ENCODE data around the gene HS3ST2.
"Not testable (repeated sequence)": the region's sequence is repeated elsewhere in the genome, so short reads cannot be mapped to it uniquely, and the experiment has no call there.

HS3ST2 gene

DNA sequence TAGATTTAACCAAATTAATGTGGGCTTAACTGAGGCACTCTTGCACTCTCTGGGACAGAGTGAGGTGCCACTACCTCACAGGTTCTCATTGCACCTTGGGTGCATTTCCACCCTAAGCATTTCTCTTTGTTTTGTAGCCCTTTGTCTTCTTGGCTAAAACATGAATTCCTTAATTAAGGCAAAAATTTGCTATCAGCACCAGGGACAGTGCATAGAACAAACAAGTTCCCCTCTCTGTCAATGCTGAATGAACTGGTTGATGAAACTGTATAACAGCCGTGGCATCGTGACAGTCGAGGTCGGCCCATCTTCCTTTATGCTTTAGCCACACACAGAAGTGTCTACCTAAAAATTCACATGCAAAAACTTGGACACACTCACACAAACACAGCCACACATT lies 74.8 kb downstream of the HS3ST2 start:
- TF ChIP-seq, protein P1, sequence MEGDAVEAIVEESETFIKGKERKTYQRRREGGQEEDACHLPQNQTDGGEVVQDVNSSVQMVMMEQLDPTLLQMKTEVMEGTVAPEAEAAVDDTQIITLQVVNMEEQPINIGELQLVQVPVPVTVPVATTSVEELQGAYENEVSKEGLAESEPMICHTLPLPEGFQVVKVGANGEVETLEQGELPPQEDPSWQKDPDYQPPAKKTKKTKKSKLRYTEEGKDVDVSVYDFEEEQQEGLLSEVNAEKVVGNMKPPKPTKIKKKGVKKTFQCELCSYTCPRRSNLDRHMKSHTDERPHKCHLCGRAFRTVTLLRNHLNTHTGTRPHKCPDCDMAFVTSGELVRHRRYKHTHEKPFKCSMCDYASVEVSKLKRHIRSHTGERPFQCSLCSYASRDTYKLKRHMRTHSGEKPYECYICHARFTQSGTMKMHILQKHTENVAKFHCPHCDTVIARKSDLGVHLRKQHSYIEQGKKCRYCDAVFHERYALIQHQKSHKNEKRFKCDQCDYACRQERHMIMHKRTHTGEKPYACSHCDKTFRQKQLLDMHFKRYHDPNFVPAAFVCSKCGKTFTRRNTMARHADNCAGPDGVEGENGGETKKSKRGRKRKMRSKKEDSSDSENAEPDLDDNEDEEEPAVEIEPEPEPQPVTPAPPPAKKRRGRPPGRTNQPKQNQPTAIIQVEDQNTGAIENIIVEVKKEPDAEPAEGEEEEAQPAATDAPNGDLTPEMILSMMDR (conservative IDR thresholded peaks at IDR 0.05; ENCODE audit: low read depth), result no peak
- H3K27ac ChIP-seq, result no peak overlapping the region
- POLR2A ChIA-PET (ENCODE audit: low non-redundant PET), result no interaction called here
- CTCF ChIA-PET, result no interaction called here
- DNase-seq (ENCODE audit: low spot score), result no peak

DNA sequence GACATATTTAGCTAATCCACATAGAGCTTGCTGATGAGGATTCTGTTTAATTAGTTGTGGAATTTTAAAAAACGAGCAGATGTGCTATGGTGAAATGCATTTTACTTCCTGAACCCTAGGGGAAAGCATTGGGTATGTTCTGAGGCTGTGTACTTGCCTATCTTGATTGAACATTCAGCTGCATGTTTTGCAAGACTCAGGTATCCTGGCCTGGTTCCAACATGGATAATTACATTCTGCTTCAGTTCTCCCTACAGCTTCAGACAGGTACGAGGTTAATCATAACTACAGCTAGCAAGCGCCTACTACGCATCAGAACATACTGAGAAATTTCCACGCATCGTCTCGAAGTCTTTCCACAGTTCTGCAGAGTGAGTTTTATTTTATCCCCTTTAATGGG lies 77.0 kb downstream of the HS3ST2 start:
- no peak for DNase-seq (ENCODE audit: low spot score)
- CTCF ChIA-PET, result no interaction called here
- POLR2A ChIA-PET (ENCODE audit: low non-redundant PET), result no interaction called here
- H3K27ac ChIP-seq, result no peak overlapping the region
- TF ChIP-seq, protein P1 (conservative IDR thresholded peaks at IDR 0.05; ENCODE audit: low read depth), result no peak

DNA sequence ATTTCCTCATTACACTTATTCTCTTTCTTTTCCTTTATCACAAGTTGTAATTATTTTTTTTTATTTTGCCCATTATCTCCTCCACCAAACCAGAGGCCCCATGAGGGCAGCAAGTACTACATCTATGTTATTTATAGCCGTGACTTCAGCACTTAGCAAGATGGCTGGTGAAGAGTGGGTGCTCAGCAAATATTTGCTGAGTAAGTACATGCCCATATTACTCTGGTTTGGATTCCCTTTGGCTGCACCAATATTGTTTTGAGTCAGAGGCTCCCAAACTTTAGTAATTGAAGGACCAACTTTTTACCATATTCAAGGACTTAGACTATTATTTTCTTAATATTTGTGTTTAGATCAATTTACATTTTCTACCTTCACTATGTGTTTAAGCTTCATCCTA lies 83.2 kb downstream of the HS3ST2 start:
- CTCF ChIA-PET, result interaction anchor here (0.6 to 1.5 kb wide), 3 partner anchors 17 to 80 kb away, joined by 3 read pairs; no protein-coding TSS in a partner anchor

DNA sequence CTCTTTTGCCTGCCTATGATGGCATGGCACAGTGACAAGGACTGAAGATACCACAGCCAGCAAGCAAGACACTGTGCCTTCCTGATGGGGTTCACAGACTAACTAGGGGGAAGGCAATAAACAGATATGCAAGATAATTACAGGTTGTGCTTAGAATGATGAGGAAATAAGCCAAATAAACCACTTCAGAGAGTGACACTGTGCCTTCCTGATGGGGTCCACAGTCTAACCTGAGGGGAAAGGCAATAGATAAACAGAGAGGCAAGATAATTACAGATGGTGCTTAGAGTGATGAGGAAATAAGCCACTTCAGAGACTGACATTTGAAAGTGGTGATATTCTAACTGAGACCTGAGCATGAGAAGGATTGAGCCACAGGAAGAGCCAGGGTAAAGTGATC lies 84.2 kb downstream of the HS3ST2 start:
- ChIA-PET CTCF (interaction anchor here (0.6 to 1.2 kb wide), 5 partner anchors 17 to 250 kb away, joined by 3 to 4 read pairs (median 3); no protein-coding TSS in a partner anchor), POLR2A (ENCODE audit: low non-redundant PET) (no interaction called here)
- no peak for DNase-seq (ENCODE audit: low spot score)
- no peak overlapping the region for H3K27ac ChIP-seq
- TF ChIP-seq, protein P1 (conservative IDR thresholded peaks at IDR 0.05; ENCODE audit: low read depth), result no peak

More for the DNA sequence above, 83.2 kb downstream of the HS3ST2 start:
- POLR2A ChIA-PET (ENCODE audit: low non-redundant PET), result no interaction called here
- TF ChIP-seq, protein P1 (conservative IDR thresholded peaks at IDR 0.05; ENCODE audit: low read depth), result no peak
- no peak for DNase-seq (ENCODE audit: low spot score)
- H3K27ac ChIP-seq, result no peak overlapping the region

DNA sequence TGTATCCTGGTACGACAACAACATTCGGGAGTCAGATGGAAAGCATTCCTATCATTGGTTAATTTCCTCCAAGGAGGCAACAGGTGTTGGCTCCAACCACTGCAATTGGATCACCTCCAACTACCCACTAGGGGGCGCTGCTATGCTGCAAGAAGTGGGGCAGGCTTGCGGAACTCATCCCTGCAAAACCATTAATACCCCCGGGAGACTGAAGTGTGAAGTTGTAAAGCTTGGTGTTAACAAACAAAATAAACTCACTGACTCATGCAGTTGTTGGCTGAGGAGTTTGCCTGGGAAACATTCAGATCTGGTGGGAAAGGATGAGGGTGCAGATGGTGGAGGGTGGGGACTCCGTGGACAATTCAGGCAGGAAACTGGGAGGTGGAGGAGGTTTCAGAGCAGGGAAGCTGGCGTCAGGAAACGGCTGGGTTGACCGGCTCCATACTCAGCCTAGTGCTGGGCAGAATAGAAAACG lies 84.9 kb downstream of the HS3ST2 start:
- ChIA-PET CTCF (interaction anchor here (0.6 to 1.2 kb wide), 6 partner anchors 9 to 250 kb away, joined by 3 to 5 read pairs (median 3); no protein-coding TSS in a partner anchor), POLR2A (ENCODE audit: low non-redundant PET) (no interaction called here)
- no peak overlapping the region for H3K27ac ChIP-seq
- TF ChIP-seq, protein P1 (conservative IDR thresholded peaks at IDR 0.05; ENCODE audit: low read depth), result peak; percentile 34
- peak; percentile 40 for DNase-seq (ENCODE audit: low spot score)

DNA sequence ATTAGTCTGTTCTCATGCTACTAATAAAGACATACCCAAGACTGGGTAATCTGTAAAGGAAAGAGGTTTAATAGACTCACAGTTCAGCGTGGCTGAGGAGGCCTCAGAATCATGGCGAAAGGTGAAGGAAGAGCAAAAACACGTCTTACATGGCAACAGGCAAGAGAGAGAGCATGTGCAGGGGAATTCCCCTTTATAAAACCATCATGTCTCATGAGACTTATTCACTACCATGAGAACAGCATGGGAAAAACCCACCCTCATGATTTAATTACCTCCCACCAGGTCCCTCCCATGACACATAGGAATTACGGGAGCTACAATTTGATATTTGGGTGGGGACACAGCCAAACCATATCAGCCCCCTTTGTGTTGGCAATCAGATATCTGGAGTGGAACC lies 85.6 kb downstream of the HS3ST2 start:
- POLR2A ChIA-PET (ENCODE audit: low non-redundant PET); DNase-seq (ENCODE audit: low spot score); H3K27ac ChIP-seq: not testable (repeated sequence)
- CTCF ChIA-PET, result interaction anchor here (0.7 to 1.2 kb wide), 4 partner anchors 9 to 107 kb away, joined by 3 to 5 read pairs (median 4); no protein-coding TSS in a partner anchor

DNA sequence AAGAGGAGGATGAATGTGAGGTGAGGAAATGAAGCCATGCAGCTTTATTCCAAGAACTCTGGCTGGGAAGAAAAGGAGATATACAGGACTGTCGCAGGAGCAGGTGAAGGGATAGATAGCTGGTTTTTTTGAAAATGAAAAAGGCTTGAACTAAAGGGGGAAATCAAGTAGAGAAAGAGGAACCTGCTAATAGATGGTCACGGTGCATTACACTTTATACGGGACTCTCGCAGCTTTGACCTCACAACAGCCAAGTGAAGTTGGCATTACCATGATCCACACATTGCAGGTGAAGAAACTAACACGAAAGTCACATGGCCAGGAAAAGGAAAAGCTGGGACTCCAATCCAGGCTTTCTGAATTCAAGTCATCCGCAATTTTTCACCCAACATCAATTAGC lies 86.9 kb downstream of the HS3ST2 start:
- ChIA-PET POLR2A (ENCODE audit: low non-redundant PET) (no interaction called here), CTCF (interaction anchor here (0.6 kb wide), 1 partner anchor 1426 kb away, joined by 3 read pairs; no protein-coding TSS in a partner anchor)
- no peak for DNase-seq (ENCODE audit: low spot score)
- TF ChIP-seq, protein P1 (conservative IDR thresholded peaks at IDR 0.05; ENCODE audit: low read depth), result no peak
- H3K27ac ChIP-seq, result no peak overlapping the region

Data from RWPE1 (cell line).